Subcutaneous abdominal adipose tissue (tissue), 5 donors: ENCODE results near the gene LRRN4CL.
A peak's percentile ranks its signal among the peaks of the same experiment; 100 is the strongest.
"Not testable (repeated sequence)": the region's sequence is repeated elsewhere in the genome, so short reads cannot be mapped to it uniquely, and the experiment has no call there.

ENCODE experiments used
- H3K27ac ChIP-seq: one replicate; pipeline ENCODE4 v1.7.0; 2013; ENCODE audit warnings: low read depth, mild to moderate bottlenecking, inconsistent platforms, low read length, moderate library complexity
- H3K27me3 ChIP-seq, 5 donors: one replicate each; pipeline ENCODE4 v1.7.0; 2013; ENCODE audit warnings: low read length in 5 of 5, inconsistent platforms in 1 of 5; ENCODE audit not compliant: control insufficient read depth in 5 of 5, insufficient read depth in 4 of 5
- H3K36me3 ChIP-seq, 5 donors: one replicate each; pipeline ENCODE4 v1.7.0; 2013; ENCODE audit warnings: low read length in 5 of 5; ENCODE audit not compliant: control insufficient read depth in 5 of 5, insufficient read depth in 5 of 5
- H3K4me1 ChIP-seq, 5 donors: one replicate each; pipeline ENCODE4 v1.7.0; 2013; ENCODE audit warnings: low read length in 5 of 5, mild to moderate bottlenecking in 3 of 5, moderate library complexity in 1 of 5; ENCODE audit not compliant: control insufficient read depth in 5 of 5, insufficient read depth in 5 of 5
- H3K4me3 ChIP-seq, 5 donors: one replicate each; pipeline ENCODE4 v1.7.0; 2013; ENCODE audit warnings: low read length in 5 of 5, low read depth in 1 of 5
- H3K9ac ChIP-seq, 5 donors: one replicate each; pipeline ENCODE4 v1.7.0; 2013; ENCODE audit warnings: low read length in 5 of 5, mild to moderate bottlenecking in 4 of 5, moderate library complexity in 3 of 5
- H3K9me3 ChIP-seq, 5 donors: one replicate each; pipeline ENCODE4 v1.7.0; 2013; ENCODE audit warnings: low read length in 5 of 5; ENCODE audit not compliant: control insufficient read depth in 5 of 5
- donor health status: healthy.
- donor health status: healthy.
- donor health status: healthy.
- donor health status: healthy.
- donor health status: healthy.

LRRN4CL gene

DNA sequence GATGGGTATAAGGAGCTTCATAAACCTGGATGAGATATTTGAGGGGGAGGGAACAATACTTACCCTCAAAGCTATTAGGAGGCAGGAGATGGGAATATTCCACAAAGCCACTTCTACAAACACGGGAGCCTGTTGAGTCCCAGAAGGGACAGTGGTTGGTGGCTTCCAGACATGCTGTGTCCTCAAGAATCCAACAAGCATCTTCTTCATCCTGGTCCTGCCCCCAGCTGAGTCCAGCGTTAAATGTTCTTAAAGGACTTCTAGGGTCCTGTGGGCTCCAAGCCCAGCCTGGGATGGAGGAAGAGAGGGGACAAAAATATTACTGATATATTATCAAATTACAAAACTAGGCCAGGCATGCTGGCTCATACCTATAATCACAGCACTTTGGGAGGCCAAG, 21.9 kb downstream of the LRRN4CL start:
- H3K27me3 ChIP-seq = no peaks in the 10 kb centered on the region
- H3K27ac ChIP-seq = no peak overlapping the region
- no peaks in the 10 kb centered on the region for H3K9me3 ChIP-seq
- no peak overlapping the region for H3K9ac ChIP-seq
- no peak overlapping the region for H3K4me3 ChIP-seq
- peaks cover 4 to 62% (median 49%) of the 10 kb centered on the region in 5 donors for H3K4me1 ChIP-seq
- peaks cover 0 to 24% (median 14%) of the 10 kb centered on the region in 5 donors for H3K36me3 ChIP-seq

DNA sequence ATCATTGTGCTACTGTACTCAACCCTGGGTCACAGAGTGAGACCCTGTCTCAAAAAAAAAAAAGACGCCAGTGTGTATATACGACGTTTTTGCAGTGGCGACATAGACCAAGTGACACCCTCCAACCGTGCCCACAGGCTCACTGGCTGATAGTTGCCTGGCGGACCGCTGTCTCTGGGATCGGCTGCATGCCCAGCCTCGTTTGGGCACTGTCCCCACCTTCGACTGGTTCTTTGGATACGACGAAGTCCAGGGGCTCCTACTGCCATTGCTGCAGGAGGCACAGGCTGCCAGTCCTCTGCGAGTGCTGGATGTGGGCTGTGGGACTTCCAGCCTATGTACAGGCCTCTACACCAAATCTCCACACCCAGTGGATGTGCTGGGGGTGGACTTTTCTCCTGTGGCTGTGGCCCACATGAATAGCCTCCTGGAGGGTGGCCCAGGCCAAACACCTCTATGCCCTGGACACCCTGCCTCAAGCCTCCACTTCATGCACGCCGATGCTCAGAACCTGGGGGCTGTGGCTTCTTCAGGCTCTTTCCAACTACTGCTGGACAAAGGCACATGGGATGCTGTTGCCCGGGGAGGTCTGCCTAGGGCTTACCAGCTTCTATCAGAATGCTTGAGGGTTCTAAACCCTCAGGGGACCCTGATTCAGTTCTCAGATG, 22.9 kb downstream of the LRRN4CL start:
- Histone ChIP-seq H3K27me3 (no peaks in the 10 kb centered on the region), H3K36me3 (peaks cover 0 to 27% (median 15%) of the 10 kb centered on the region in 5 donors), H3K9ac (peak overlapping the region in 4 of 5 donors; percentile 73 to 89 (median 84)), H3K27ac (peak overlapping the region; percentile 90), H3K4me3 (peak overlapping the region; percentile 82 to 97 (median 94)), H3K9me3 (no peaks in the 10 kb centered on the region), H3K4me1 (peaks cover 4 to 54% (median 44%) of the 10 kb centered on the region in 5 donors)

DNA sequence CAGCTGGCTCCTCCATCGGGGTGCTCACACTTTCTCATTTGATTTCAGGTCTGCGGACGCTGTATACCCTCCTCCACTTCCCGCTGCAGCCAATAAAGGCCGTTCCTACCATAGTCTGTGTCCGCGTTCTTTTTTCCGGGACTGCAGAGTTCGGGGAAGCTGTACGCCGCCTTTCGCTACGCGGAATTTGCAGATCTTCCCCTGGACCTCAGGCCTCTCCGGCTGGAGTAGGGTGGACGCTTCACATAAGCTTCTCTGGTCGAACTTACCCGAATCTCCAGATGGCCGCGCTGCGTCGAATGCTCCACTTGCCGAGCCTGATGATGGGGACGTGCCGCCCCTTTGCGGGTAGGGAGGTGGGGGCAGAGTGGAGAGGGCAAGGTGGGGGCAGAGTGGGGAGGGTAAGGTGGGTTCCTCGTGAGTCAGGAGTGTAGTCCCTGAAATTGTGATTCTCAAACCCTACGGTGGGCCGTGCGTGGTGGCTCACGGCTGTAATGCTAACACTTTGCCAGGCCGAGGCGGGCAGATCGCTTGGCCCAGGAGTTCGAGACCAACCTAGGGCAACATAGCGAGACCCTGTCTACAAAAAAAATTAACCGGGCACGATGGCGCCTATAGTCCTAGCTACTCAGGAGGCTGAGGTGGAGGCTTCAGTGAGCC, 23.6 kb downstream of the LRRN4CL start:
- Histone ChIP-seq H3K27ac (peak overlapping the region; percentile 90), H3K27me3 (no peaks in the 10 kb centered on the region), H3K9me3 (no peaks in the 10 kb centered on the region), H3K9ac (peak overlapping the region; percentile 73 to 90 (median 85)), H3K36me3 (peaks cover 0 to 27% (median 15%) of the 10 kb centered on the region in 5 donors), H3K4me1 (peaks cover 4 to 48% (median 38%) of the 10 kb centered on the region in 5 donors), H3K4me3 (peak overlapping the region; percentile 82 to 97 (median 94))

DNA sequence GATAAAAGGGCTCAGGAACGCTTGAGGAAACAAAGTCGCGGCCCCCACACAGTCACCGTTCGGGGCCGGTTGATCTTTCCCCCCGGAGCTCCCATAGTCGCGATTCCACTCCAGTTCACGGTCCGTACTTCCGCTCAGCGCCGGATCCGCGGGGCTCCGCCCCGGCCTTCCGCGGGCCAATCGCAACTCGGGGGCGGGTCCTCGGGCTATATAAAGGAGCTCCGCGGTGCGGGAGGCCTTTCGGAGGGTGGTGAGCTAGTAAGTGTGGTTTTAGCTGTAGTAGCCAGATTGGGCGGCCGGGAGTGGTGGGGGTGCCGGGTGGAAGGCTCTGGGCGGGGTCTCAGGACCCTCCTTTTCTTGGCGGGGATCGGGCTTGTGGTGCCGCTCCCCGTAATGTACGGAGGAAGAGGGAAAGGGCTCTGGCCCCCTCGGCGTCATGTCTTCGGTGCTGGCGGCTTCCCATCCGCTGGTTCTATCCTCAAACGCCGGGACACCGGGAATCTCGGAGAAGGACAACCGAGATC, 24.2 kb downstream of the LRRN4CL start, which contains the start of the genes C11orf98 and CSKMT:
Gene C11orf98, minus strand, starts transcription at position 136 of the 524 bp plus-strand sequence. Its CDS starts 41 bp downstream, at position 95.
Gene CSKMT, plus strand, starts transcription at position 238 of the 524 bp plus-strand sequence. CDS start 568 bp downstream, outside the sequence.
- Histone ChIP-seq H3K27ac (peak within 1 kb of the TSS; percentile 90), H3K4me3 (peak within 1 kb of the TSS; percentile 82 to 97 (median 94)), H3K36me3 (peaks cover 0 to 27% (median 15%) of the 10 kb centered on the region in 5 donors), H3K27me3 (no peaks in the 10 kb centered on the region), H3K4me1 (peaks cover 4 to 42% (median 33%) of the 10 kb centered on the region in 5 donors), H3K9me3 (no peaks in the 10 kb centered on the region), H3K9ac (peak within 1 kb of the TSS; percentile 73 to 94 (median 85))

DNA sequence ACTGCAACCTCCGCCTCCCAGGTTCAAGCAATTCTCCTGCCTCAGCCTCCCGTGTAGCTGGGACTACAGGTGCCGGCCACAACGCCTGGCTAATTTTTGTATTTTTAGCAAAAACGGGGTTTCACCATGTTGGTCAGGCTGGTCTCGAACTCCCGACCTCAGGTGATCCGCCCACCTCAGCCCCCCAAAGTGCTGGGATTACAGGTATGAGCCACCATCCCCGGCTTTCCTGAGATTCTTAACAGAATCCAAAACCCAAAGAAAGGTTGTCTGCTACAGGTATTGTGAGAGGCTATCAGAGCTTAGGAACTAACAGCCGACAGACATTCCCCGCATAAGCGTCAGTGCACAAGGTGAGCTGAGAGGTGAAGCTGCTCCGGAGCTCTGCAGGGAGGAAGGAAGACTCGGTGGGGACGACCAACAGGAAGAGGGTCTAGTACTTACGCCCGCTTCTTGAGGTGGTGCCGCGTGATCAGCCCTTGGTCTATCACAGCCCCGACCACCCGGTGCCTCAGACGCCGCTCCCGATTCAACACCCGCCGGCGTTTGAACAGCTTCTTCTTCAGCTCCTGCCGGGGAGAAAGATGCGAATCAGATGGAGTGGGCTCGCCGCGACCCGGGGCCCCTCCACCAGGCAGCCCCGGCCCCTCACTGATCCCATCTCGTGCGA, 24.8 kb downstream of the LRRN4CL start:
- no peaks in the 10 kb centered on the region for H3K27me3 ChIP-seq
- H3K4me3 ChIP-seq = peak overlapping the region; percentile 82 to 95 (median 94)
- peak overlapping the region; percentile 56 to 94 (median 85) for H3K9ac ChIP-seq
- peak overlapping the region; percentile 90 for H3K27ac ChIP-seq
- H3K9me3 ChIP-seq = no peaks in the 10 kb centered on the region
- peaks cover 0 to 25% (median 15%) of the 10 kb centered on the region in 5 donors for H3K36me3 ChIP-seq
- peaks cover 4 to 36% (median 28%) of the 10 kb centered on the region in 5 donors for H3K4me1 ChIP-seq

DNA sequence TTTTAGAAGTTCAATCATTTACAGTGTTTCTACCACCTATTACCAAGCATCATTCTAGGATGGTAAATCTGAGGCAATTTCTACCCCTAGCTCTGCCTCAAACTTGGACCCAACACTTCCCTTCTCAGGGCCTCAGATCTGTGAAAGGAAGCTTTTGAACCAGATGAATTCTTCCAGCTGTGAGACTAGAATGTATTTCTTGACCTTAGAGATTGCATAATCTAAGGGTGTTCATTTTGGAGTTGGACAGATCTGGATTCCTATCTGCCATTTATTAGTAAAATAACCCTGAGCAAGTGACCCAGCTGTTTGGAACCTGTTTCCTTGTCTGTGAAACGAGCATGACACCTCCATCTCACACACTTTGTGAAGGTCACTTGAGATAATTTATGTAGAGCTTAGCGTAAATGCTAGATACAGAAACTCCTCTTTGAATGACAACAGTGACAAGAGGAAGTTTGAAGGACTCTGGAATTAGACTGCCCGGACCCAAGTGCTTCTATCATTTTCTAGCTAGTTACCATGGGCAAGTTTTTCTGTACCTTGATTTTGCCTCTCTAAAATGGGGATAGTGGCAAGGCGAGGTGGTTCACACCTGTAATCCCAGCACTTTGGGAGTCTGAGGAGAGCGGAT, 32.4 kb downstream of the LRRN4CL start:
- Histone ChIP-seq H3K27ac (no peak overlapping the region), H3K9ac (no peak overlapping the region), H3K9me3 (no peaks in the 10 kb centered on the region), H3K4me1 (peaks cover 4 to 11% (median 9%) of the 10 kb centered on the region in 5 donors), H3K4me3 (no peak overlapping the region), H3K36me3 (no peaks in the 10 kb centered on the region), H3K27me3 (no peaks in the 10 kb centered on the region)

DNA sequence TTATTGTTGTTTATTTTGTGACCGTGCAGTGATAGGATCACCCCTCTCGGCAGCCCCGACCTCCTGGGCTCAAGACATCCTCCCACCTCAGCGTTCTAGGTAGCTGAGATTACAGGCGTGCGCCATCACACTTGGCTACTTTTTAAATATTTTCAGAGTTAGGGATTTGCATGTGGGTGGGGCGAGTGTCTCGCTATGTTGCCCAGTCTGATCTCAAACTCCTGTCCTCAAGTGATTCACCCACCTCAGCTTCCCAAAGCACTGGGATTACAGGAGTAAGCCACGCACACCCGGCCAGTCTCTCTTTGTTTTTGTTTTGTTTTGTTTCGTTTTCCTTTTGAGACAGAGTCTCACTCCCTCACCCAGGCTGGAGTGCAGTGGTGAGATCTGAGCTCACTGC, 35.0 kb downstream of the LRRN4CL start:
- H3K27ac ChIP-seq = no peak overlapping the region

DNA sequence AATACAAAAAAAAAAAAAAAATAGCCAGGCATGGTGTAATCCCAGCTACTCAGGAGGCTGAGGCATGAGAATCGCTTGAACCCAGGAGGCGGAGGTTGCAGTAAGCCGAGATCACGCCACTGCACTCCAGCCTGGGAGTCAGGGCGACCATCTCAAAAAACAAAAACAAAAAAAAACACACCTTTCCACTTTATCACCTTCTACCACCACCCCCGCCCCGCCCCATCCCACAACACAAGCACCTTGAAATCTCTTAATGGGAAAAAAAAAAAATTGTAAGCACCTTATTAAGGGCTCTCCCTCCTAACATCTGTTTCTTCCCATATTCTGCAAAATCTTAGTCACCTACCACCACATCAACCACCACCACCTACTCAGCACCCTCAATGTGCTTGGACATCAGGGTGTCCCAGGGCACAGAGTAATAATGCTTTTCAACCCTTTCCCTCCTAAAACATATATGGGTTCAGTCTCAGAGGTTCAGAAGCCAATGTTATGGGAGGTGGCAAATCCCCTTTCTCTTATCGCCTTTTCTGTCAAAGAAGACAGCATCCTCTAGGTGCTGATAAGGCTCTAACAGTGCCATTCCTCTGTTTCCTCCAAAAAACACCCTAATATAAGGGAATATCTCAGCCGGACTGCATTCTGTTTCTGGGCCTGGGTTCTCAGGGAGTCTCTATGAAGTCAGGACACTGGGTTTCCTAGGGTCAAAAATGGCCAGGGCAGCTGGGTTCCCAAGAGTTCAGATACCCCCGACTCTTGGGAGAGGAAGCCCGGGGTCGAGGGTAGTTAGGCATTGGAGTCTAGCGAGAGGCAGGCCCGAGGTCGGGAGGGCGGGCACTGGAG, 36.9 kb downstream of the LRRN4CL start:
- Histone ChIP-seq H3K9me3 (no peaks in the 10 kb centered on the region), H3K9ac (peak overlapping the region; percentile 95 to 99 (median 97)), H3K4me3 (peak overlapping the region; percentile 85 to 88 (median 86)), H3K36me3 (peaks cover 0 to 26% (median 24%) of the 10 kb centered on the region in 5 donors), H3K27ac (peak overlapping the region; percentile 93), H3K27me3 (no peaks in the 10 kb centered on the region), H3K4me1 (peaks cover 4 to 18% (median 16%) of the 10 kb centered on the region in 5 donors)

More for the DNA sequence above, 35.0 kb downstream of the LRRN4CL start:
- Histone ChIP-seq H3K27me3 (no peaks in the 10 kb centered on the region), H3K9me3 (no peaks in the 10 kb centered on the region), H3K9ac (no peak overlapping the region), H3K4me3 (no peak overlapping the region), H3K36me3 (peaks cover 0 to 7% (median 6%) of the 10 kb centered on the region in 5 donors), H3K4me1 (peaks cover 4 to 18% (median 16%) of the 10 kb centered on the region in 5 donors)

DNA sequence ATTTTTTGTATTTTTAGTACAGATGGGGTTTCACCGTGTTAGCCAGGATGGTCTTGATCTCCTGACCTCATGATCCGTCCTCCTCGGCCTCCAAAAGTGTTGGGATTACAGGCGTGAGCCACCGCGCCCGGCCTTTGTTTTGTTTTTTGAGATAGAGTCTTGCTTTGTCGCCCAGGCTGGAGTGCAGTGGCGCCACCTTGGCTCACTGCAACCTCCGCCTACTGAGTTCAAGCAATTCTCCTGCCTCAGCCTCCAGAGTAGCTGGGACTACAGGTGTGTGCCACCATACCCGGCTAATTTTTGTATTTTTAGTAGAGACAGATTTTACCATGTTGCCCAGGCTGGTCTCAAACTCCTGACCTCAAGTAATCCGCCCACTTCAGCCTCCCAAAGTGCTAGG, 39.0 kb downstream of the LRRN4CL start:
- H3K27me3 ChIP-seq, H3K9me3 ChIP-seq, H3K9ac ChIP-seq, H3K4me3 ChIP-seq, H3K27ac ChIP-seq: not testable (repeated sequence)
- H3K36me3 ChIP-seq = peaks cover 0 to 26% (median 24%) of the 10 kb centered on the region in 5 donors
- H3K4me1 ChIP-seq = peaks cover 6 to 33% (median 31%) of the 10 kb centered on the region in 5 donors
